Astrocyte of the spinal cord (primary cell): ENCODE results near the gene SURF2.
A peak's percentile ranks its signal among the peaks of the same experiment; 100 is the strongest.

Experiments used
- DNase-seq: peaks from one replicate; pipeline ENCODE4 v3.0.0; 2011; ENCODE audit warnings: low read depth, low spot score
- H3K4me3 ChIP-seq: 2 replicates; pipeline ENCODE4 v1.5.1; 2011; ENCODE audit warnings: low read depth, mild to moderate bottlenecking, low read length, moderate library complexity
- CTCF ChIP-seq: IDR thresholded peaks from 2 replicates; pipeline ENCODE4 v1.5.1; 2012; ENCODE audit warnings: low read depth, mild to moderate bottlenecking, low read length, inconsistent platforms
- in situ Hi-C: cut with HindIII; loops from 2 replicates; pipeline ENCODE4 v1.10.0; 2017; ENCODE audit warnings: low sequenced_read_pairs

Gene SURF2

GRCh38 chr9:133339641-133340040, 16.7 kb upstream of the SURF2 start:
- TF ChIP-seq CTCF: no peak
- in situ Hi-C loops: no loop called here
- no peak overlapping the region for H3K4me3 ChIP-seq
- no peak for DNase-seq

- in situ Hi-C loops: no loop called here
- no peak for TF ChIP-seq CTCF
- no peak for DNase-seq
- H3K4me3 ChIP-seq: no peak overlapping the region
Observed at GRCh38 chr9:133340256-133340655, 16.1 kb upstream of the SURF2 start.

GRCh38 chr9:133340916-133341315, 15.4 kb upstream of the SURF2 start:
- no peak for TF ChIP-seq CTCF
- H3K4me3 ChIP-seq: no peak overlapping the region
- no peak for DNase-seq
- in situ Hi-C loops: no loop called here

- no peak for DNase-seq
- in situ Hi-C loops: no loop called here
- TF ChIP-seq CTCF: no peak
- H3K4me3 ChIP-seq: no peak overlapping the region
Observed at GRCh38 chr9:133341369-133342068, 14.8 kb upstream of the SURF2 start.

- DNase-seq: no peak
- no peak overlapping the region for H3K4me3 ChIP-seq
- in situ Hi-C loops: no loop called here
- peak; percentile 28 for TF ChIP-seq CTCF
Observed at GRCh38 chr9:133342069-133342406, 14.3 kb upstream of the SURF2 start.

- DNase-seq: no peak
- H3K4me3 ChIP-seq: no peak overlapping the region
- peak; percentile 29 for TF ChIP-seq CTCF
- in situ Hi-C loops: no loop called here
Observed at GRCh38 chr9:133342570-133342969, 13.8 kb upstream of the SURF2 start.
